CD4-positive, alpha-beta memory T cell (primary cell): ENCODE results near the gene NRSN1. TPM values are rescaled to one million over a fixed set of nuclear protein-coding genes. Genes with fewer than 3 reads are reported as not detected.

ENCODE experiments used
- CTCF ChIA-PET: fragments of 350-600 bp; sonication (Branson Sonifier 250); formaldehyde crosslinking; loops from one replicate; lab custom pipeline; 2021; ENCODE audit warnings: inconsistent platforms; ENCODE audit not compliant: partially characterized antibody; lab: Charles Lee
- POLR2A ChIA-PET: fragments of 350-600 bp; sonication (Branson Sonifier 250); formaldehyde crosslinking; loops from one replicate; lab custom pipeline; 2021; ENCODE audit not compliant: partially characterized antibody; lab: Charles Lee
- DNase-seq, 5 donors: peaks; one replicate each; pipeline versions ENCODE4 v3.0.0 to v3.0.0-alpha.2; 2020 to 2022; ENCODE audit warnings: mixed read lengths in 1 of 5
- H3K27ac ChIP-seq: one replicate; pipeline ENCODE4 v1.7.0; 2013; ENCODE audit warnings: low read depth, low read length
- H3K27me3 ChIP-seq: 2 replicates; pipeline ENCODE4 v1.7.0; 2013; ENCODE audit warnings: mild to moderate bottlenecking, low read length, moderate library complexity; ENCODE audit not compliant: insufficient read depth
- H3K36me3 ChIP-seq: 2 replicates; pipeline ENCODE4 v1.7.0; 2013; ENCODE audit warnings: mild to moderate bottlenecking, low read length, moderate library complexity; ENCODE audit not compliant: insufficient read depth
- H3K4me1 ChIP-seq: 2 replicates; pipeline ENCODE4 v1.7.0; 2013; ENCODE audit warnings: mild to moderate bottlenecking, low read length, moderate library complexity; ENCODE audit not compliant: insufficient read depth
- H3K4me3 ChIP-seq, 2 donors: one replicate each; pipeline ENCODE4 v1.7.0; 2013; ENCODE audit warnings: low read length in 2 of 2, mild to moderate bottlenecking in 1 of 2
- H3K9me3 ChIP-seq, 2 donors: one replicate each; pipeline ENCODE4 v1.7.0; 2013; ENCODE audit warnings: low read length in 2 of 2, control low read depth in 1 of 2; ENCODE audit not compliant: control insufficient read depth in 1 of 2
- H3K27ac Mint-ChIP-seq, 7 donors: one replicate each; pipeline ENCODE4 v1.8.0; 2020 to 2021; ENCODE audit warnings: mixed read lengths in 7 of 7, mild to moderate bottlenecking in 6 of 7, inconsistent platforms in 3 of 7, moderate library complexity in 3 of 7
- H3K27me3 Mint-ChIP-seq, 2 donors: one replicate each; pipeline ENCODE4 v1.8.0; 2020 to 2021; ENCODE audit warnings: mixed read lengths in 2 of 2
- H3K36me3 Mint-ChIP-seq, 2 donors: one replicate each; pipeline ENCODE4 v1.8.0; 2020 to 2021; ENCODE audit warnings: mixed read lengths in 2 of 2, inconsistent platforms in 1 of 2, mild to moderate bottlenecking in 1 of 2
- H3K4me1 Mint-ChIP-seq, 4 donors: one replicate each; pipeline ENCODE4 v1.8.0; 2020 to 2021; ENCODE audit warnings: mixed read lengths in 4 of 4, mild to moderate bottlenecking in 1 of 4
- H3K4me3 Mint-ChIP-seq, 8 donors: one replicate each; pipeline ENCODE4 v1.8.0; 2020 to 2021; ENCODE audit warnings: mixed read lengths in 8 of 8, mild to moderate bottlenecking in 7 of 8, moderate library complexity in 6 of 8, inconsistent platforms in 3 of 8
- H3K9me3 Mint-ChIP-seq, 8 donors: one replicate each; pipeline ENCODE4 v1.8.0; 2020 to 2021; ENCODE audit warnings: mixed read lengths in 8 of 8, mild to moderate bottlenecking in 5 of 8, inconsistent platforms in 3 of 8, moderate library complexity in 1 of 8
- intact Hi-C: fragments of 100-400 bp; cut with micrococcal nuclease; formaldehyde crosslinking; loops from one replicate; pipeline ENCODE4 v1.15.1; 2023
- polyA plus RNA-seq, 2 donors: library from polyadenylated mRNA; unstranded; fragments of 300-500 nt; fragmentation: Illumina TruSeq; gene quantifications; one replicate each; pipeline ENCODE4 v1.2.3, GENCODE V29; 2021
- total RNA-seq, 2 experiments: library from RNA; stranded (reverse); gene quantifications; one replicate each; pipeline ENCODE4 v1.2.3, GENCODE V29; 2021

NRSN1 gene
- total and polyA plus RNA-seq, 4 experiments from 2014 or later = not detected

DNA sequence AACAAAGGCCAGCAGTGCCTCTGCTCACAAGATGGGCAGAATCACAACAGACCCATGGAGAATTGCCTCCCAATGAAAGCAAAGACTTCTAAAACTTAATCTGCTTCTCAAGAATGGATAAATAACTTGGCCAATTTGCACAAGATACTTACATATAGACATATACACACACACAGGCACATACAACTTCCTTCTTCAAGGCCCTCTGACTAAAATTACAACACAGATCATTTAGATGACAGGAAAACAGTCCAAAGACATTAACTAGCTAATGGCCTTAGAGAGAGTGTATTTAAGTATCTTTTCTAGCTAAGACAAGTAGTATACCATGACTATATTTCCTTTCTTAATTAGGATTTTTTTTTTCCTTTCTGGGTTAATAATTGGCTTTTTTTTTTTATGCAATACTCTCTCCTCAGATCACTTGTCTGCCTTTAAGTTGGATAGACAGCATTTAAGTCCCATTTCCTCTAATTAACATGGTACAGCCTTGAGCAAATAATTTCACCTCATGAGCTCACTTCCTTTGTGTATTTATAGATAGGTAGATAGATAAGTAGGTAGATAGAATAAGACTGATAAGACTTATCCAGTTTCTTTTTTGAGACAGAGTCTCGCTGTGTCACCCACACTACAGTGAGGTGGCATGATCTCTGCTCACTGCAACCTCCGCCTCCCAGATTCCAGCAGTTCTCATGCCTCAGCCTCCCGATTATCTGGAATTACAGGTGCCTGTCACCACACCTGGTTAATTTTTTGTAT is 70.0 kb downstream of the NRSN1 start:
- Mint-ChIP-seq H3K4me3 (no peak overlapping the region), H3K4me1 (no peaks in the 10 kb centered on the region), H3K9me3 (peaks cover 0 to 3% (median 0%) of the 10 kb centered on the region in 8 donors), H3K27ac (no peak overlapping the region), H3K27me3 (peaks cover 10 to 11% of the 10 kb centered on the region in 2 donors), H3K36me3 (no peaks in the 10 kb centered on the region)
- intact Hi-C loops = no loop called here
- DNase-seq = no peak
- no peak overlapping the region for H3K4me3 ChIP-seq
- no peak overlapping the region for H3K27ac ChIP-seq
- no peaks in the 10 kb centered on the region for H3K9me3 ChIP-seq
- POLR2A ChIA-PET = no interaction called here
- CTCF ChIA-PET = no interaction called here
- H3K27me3 ChIP-seq = no peaks in the 10 kb centered on the region
- no peaks in the 10 kb centered on the region for H3K36me3 ChIP-seq
- no peaks in the 10 kb centered on the region for H3K4me1 ChIP-seq

Other genes with a start within 250 kb of the NRSN1 start
- gene DCDC2, start 231.8 kb downstream of the NRSN1 start, total RNA-seq = under 1 TPM; 0.44 to 0.47 TPM
- not detected for gene DCDC2, start 231.8 kb downstream of the NRSN1 start, polyA plus RNA-seq